ENCODE measurements around the gene ZFP90. TPM values are rescaled to one million over a fixed set of nuclear protein-coding genes. Genes with fewer than 3 reads are reported as not detected.

ZFP90 gene
- total RNA-seq, 1 experiment from 2014 or later: 12.8 TPM

DNA sequence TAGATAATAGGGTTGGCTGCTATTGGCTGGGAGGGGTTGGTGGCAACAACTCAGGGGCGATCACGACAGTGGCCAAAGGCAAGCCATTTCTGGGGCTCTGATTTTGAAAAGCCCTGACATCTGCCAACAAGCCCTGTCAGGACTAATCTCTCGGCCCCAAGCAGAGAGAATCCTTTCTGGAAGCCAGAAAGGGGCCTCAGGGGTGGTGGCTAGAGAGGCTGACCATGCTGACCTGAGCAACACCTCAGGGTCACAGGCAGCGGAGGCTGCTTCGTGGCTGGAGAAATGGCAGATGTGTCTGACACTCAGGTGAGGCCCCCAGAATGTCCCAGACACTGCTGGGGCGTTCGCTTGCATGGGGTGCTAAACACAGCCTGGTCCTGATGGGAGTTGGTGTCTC lies 35.0 kb upstream of the ZFP90 start:
- Histone ChIP-seq H3K79me1 (ENCODE audit: insufficient read depth, low read depth, low read length, poor library complexity, severe bottlenecking) (no peaks in the 10 kb centered on the region), H3K14ac (ENCODE audit: insufficient read depth, low read length) (no peak overlapping the region), H4K8ac (replicated peaks; ENCODE audit: insufficient read length, low read depth, low read length) (no peak overlapping the region), H4K5ac (ENCODE audit: insufficient read length, low read depth, low read length) (no peak overlapping the region), H2BK20ac (ENCODE audit: low read depth, low read length, poor library complexity, severe bottlenecking) (no peak overlapping the region), H2BK120ac (ENCODE audit: low read depth, low read length, poor library complexity, severe bottlenecking) (no peak overlapping the region), H3K27ac (ENCODE audit: insufficient read length, low read depth, low read length) (no peak overlapping the region), H3K9ac (ENCODE audit: extremely low read depth, insufficient read length, low read length) (no peak overlapping the region), H3T11ph (ENCODE audit: low read length) (no peak overlapping the region), H3K9me3 (ENCODE audit: control insufficient read depth, low read depth, low read length) (no peaks in the 10 kb centered on the region), H3K23ac (ENCODE audit: insufficient read length, low read depth, low read length) (no peak overlapping the region), H2BK15ac (ENCODE audit: low read depth, low read length) (no peak overlapping the region), H4K91ac (ENCODE audit: insufficient read length, low read depth, low read length) (no peak overlapping the region), H3K56ac (ENCODE audit: insufficient read length, low read depth, low read length) (no peak overlapping the region), H4K20me1 (ENCODE audit: control insufficient read depth, insufficient read depth, insufficient read length) (no peaks in the 10 kb centered on the region), H2BK12ac (ENCODE audit: insufficient read length, low read depth, low read length) (no peak overlapping the region), H3K18ac (ENCODE audit: insufficient read length, low read depth, low read length) (no peak overlapping the region), H3K27me3 (ENCODE audit: insufficient read depth, low read length) (no peaks in the 10 kb centered on the region), H3K4me1 (ENCODE audit: insufficient read depth, low read length) (no peaks in the 10 kb centered on the region), H3K23me2 (ENCODE audit: insufficient read length, low read depth, low read length, poor library complexity, severe bottlenecking) (no peaks in the 10 kb centered on the region), H2AK5ac (ENCODE audit: insufficient read length, low read length) (no peak overlapping the region), H3K4ac (ENCODE audit: low read depth, low read length) (no peak overlapping the region), H2BK5ac (ENCODE audit: insufficient read length, low read length) (no peak overlapping the region), H3K4me2 (ENCODE audit: insufficient read depth, insufficient read length, low read length) (no peak overlapping the region), H3K79me2 (ENCODE audit: insufficient read depth, low read length) (no peaks in the 10 kb centered on the region), H2AFZ (ENCODE audit: low read length) (no peak overlapping the region)
- Mint-ChIP-seq H3K27me3 (ENCODE audit: low read depth) (peaks cover 28% of the 10 kb centered on the region), H3K9me3 (no peaks in the 10 kb centered on the region; a peak in 1 of 5 replicates), H3K36me3 (ENCODE audit: insufficient read depth in 1 of 3, low read depth in 3 of 3) (no peaks in the 10 kb centered on the region), H3K4me1 (no peaks in the 10 kb centered on the region), H3K27ac (no peak overlapping the region), H3K4me3 (no peak overlapping the region)
- no CpG with 5 or more reads among the region's 7 CpGs for WGBS (ENCODE audit: extremely low coverage, insufficient read length, low lambda C conversion rate)
- TF ChIP-seq, protein P1, sequence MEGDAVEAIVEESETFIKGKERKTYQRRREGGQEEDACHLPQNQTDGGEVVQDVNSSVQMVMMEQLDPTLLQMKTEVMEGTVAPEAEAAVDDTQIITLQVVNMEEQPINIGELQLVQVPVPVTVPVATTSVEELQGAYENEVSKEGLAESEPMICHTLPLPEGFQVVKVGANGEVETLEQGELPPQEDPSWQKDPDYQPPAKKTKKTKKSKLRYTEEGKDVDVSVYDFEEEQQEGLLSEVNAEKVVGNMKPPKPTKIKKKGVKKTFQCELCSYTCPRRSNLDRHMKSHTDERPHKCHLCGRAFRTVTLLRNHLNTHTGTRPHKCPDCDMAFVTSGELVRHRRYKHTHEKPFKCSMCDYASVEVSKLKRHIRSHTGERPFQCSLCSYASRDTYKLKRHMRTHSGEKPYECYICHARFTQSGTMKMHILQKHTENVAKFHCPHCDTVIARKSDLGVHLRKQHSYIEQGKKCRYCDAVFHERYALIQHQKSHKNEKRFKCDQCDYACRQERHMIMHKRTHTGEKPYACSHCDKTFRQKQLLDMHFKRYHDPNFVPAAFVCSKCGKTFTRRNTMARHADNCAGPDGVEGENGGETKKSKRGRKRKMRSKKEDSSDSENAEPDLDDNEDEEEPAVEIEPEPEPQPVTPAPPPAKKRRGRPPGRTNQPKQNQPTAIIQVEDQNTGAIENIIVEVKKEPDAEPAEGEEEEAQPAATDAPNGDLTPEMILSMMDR (conservative IDR thresholded peaks at IDR 0.05): no peak
- no peak for DNase-seq

Measured in H9 (cell line).